Gastroesophageal sphincter (tissue), 4 donors: Measurements from ENCODE around the gene FBRSL1. TPM values are rescaled to one million over a fixed set of nuclear protein-coding genes. Genes with fewer than 3 reads are reported as not detected.

Experiments
- ATAC-seq: fragments of 150-250 bp; one replicate; pipeline ENCODE4 v1.9.1; 2016; ENCODE audit warnings: mild to moderate bottlenecking, moderate library complexity
- H3K27ac ChIP-seq, 4 donors: fragments of 200-600 bp; sonication (generic) in 3 of 4; 1 replicate in 3 of 4; 2 replicates in 1 of 4; pipeline ENCODE4 v1.5.1; 2016 to 2019
- H3K27me3 ChIP-seq: fragments of 200-600 bp; sonication (generic); one replicate; pipeline ENCODE4 v1.5.1; 2019
- H3K36me3 ChIP-seq, 2 donors: fragments of 200-600 bp; sonication (generic); one replicate each; pipeline ENCODE4 v1.5.1; 2019; ENCODE audit warnings: control low read depth in 1 of 2
- H3K4me1 ChIP-seq, 3 donors: fragments of 200-600 bp; sonication (generic); 1 replicate in 2 of 3; 2 replicates in 1 of 3; pipeline ENCODE4 v1.5.1; 2016 to 2019; ENCODE audit warnings: control low read depth in 2 of 3
- H3K4me3 ChIP-seq, 2 donors: fragments of 200-600 bp; sonication (generic); one replicate each; pipeline ENCODE4 v1.5.1; 2019; ENCODE audit warnings: mild to moderate bottlenecking in 1 of 2, moderate library complexity in 1 of 2
- H3K9me3 ChIP-seq, 3 donors: fragments of 200-600 bp; sonication (generic); one replicate each; pipeline ENCODE4 v1.5.1; 2017 to 2019; ENCODE audit warnings: control low read depth in 2 of 3
- EP300 ChIP-seq: sonication (generic); formaldehyde crosslinking; IDR thresholded peaks from one replicate; pipeline ENCODE4 v1.6.1; 2017; ENCODE audit warnings: antibody characterized with exemption, mild to moderate bottlenecking
- POLR2A ChIP-seq, 2 donors: fragments of 450-650 bp; IDR thresholded peaks; one replicate each; pipeline ENCODE4 v1.6.1; 2017; ENCODE audit warnings: antibody characterized with exemption in 2 of 2, mild to moderate bottlenecking in 2 of 2, moderate library complexity in 1 of 2
- POLR2AphosphoS5 ChIP-seq: sonication (generic); formaldehyde crosslinking; IDR thresholded peaks from one replicate; pipeline ENCODE4 v1.6.1; 2017; ENCODE audit warnings: antibody characterized with exemption
- WGBS, 2 donors: methylation state at CpG; one replicate each; pipeline ENCODE4 v1.1.5; 2018; ENCODE audit warnings: low coverage in 1 of 2; 5-methylcytosine and 5-hydroxymethylcytosine counted together
- total RNA-seq, 4 donors: library from RNA; depleted of rRNA; stranded (reverse); fragments of >200 nt; gene quantifications; one replicate each; pipeline ENCODE4 v1.1.0, GENCODE V29; 2016
- TF ChIP-seq, protein P1 (sequence below), 4 experiments: fragments of 200-600 bp in 2 of 4; fragments of 450-650 bp in 2 of 4; sonication (generic) in 1 of 4; IDR thresholded peaks; one replicate each; pipeline ENCODE4 v1.5.1; 2017 to 2019; ENCODE audit warnings: antibody characterized with exemption in 4 of 4, mild to moderate bottlenecking in 2 of 4, moderate library complexity in 2 of 4

The FBRSL1 gene
- total RNA-seq, 4 donors from 2014 or later: 8.5 to 24.7 (median 15.5) TPM

DNA sequence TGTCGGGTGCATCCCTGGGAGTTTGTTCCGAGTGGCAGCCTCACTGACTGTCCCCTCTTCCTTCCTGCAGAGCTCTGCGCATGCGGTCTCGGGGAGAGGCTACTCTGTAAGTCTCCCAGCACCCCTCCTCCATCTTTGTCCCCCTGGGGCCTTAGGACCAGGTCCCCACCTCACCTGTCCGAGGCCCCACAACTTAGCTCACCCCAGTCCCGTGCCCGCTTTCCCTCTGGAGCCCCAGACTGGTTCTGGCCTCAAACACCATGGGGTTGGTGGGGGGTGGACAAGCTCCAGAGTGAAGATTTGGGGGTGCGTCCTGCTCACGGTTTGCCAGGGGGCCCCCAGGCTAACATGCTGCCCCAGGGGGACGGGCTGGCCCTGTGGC is 37.9 kb downstream of the FBRSL1 start:
- no peak overlapping the region for H3K27ac ChIP-seq
- peaks cover 0 to 10% (median 0%) of the 10 kb centered on the region in 3 donors for H3K9me3 ChIP-seq
- H3K4me3 ChIP-seq: no peak overlapping the region
- H3K27me3 ChIP-seq: no peaks in the 10 kb centered on the region
- peaks cover 0 to 19% (median 9%) of the 10 kb centered on the region in 3 donors for H3K4me1 ChIP-seq
- no peak for ATAC-seq
- WGBS, 2 donors: 91 to 98% methylated on average over 8 to 9 of the region's 11 CpGs
- H3K36me3 ChIP-seq: peaks cover 0 to 52% of the 10 kb centered on the region in 2 donors
- TF ChIP-seq POLR2A (IDR thresholded peaks at IDR 0.05): no peak
- TF ChIP-seq POLR2AphosphoS5: no peak
- TF ChIP-seq, protein P1, sequence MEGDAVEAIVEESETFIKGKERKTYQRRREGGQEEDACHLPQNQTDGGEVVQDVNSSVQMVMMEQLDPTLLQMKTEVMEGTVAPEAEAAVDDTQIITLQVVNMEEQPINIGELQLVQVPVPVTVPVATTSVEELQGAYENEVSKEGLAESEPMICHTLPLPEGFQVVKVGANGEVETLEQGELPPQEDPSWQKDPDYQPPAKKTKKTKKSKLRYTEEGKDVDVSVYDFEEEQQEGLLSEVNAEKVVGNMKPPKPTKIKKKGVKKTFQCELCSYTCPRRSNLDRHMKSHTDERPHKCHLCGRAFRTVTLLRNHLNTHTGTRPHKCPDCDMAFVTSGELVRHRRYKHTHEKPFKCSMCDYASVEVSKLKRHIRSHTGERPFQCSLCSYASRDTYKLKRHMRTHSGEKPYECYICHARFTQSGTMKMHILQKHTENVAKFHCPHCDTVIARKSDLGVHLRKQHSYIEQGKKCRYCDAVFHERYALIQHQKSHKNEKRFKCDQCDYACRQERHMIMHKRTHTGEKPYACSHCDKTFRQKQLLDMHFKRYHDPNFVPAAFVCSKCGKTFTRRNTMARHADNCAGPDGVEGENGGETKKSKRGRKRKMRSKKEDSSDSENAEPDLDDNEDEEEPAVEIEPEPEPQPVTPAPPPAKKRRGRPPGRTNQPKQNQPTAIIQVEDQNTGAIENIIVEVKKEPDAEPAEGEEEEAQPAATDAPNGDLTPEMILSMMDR (IDR thresholded peaks at IDR 0.05): no peak
- no peak for TF ChIP-seq EP300

DNA sequence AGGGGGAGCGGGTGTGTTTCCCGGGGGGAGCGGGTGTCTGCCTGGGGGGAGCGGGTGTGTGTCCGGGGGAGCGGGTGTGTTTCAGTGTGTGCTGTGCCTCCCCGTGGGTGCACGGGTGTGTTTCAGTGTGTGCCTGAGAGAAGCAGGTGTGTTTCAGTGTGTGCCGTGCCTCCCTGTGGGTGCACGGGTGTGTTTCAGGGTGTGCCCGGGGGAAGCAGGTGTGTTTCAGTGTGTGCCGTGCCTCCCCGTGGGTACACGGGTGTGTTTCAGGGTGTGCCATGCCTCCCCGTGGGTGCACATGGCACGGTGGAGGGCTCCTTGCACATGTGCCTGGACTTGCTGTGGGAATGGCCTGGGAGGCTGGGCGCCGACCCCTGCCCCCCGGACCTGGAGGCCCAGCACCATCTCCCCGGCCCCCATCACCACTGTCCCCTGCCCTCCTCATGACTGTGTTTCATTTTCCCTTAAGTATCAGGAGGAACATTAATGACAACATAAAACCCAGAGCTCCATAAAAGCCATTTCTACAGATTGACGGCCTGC is 38.7 kb downstream of the FBRSL1 start:
- peaks cover 0 to 11% (median 0%) of the 10 kb centered on the region in 3 donors for H3K9me3 ChIP-seq
- TF ChIP-seq EP300: no peak
- TF ChIP-seq, protein P1 (IDR thresholded peaks at IDR 0.05): no peak
- TF ChIP-seq POLR2A (IDR thresholded peaks at IDR 0.05): no peak
- no peak for TF ChIP-seq POLR2AphosphoS5
- peaks cover 0 to 11% (median 7%) of the 10 kb centered on the region in 3 donors for H3K4me1 ChIP-seq
- no peak for ATAC-seq
- no peak overlapping the region for H3K27ac ChIP-seq
- WGBS, 2 donors: 100% methylated on average over 1 of the region's 21 CpGs; no CpG with 5 or more reads in 1 of the 2 donors
- H3K4me3 ChIP-seq: no peak overlapping the region
- peaks cover 0 to 60% of the 10 kb centered on the region in 2 donors for H3K36me3 ChIP-seq
- no peaks in the 10 kb centered on the region for H3K27me3 ChIP-seq

DNA sequence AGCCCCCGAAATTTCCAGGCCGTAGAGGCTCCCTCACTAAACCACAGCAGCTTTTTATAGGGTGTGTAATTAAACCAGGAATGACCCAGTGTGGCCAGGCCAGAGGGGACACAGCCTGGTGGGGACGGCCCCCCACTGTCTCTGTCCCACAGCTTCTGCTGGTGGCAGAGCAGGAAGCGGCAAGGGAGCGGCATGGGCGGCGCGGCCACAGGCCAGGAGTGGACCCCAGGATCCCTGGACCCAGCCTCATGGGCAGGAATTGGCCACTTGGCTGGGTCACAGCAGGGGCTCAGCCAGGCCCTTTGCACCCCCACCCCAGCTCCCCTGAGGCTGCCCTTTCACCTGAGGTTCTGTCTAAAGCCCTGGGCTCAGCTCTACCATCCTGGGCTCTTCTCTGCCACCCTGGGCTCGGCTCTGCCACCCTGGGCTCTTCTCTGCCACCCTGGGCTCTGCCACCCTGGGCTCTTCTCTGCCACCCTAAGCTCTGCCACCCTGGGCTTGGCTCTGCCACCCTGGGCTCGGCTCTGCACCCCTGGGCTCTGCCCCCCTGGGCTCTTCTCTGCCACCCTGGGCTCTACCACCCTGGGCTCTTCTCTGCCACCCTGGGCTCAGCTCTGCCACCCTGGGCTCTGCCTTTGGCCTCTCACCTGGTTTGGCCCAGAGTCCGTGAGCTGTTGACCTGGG is 39.3 kb downstream of the FBRSL1 start:
- peaks cover 0 to 67% of the 10 kb centered on the region in 2 donors for H3K36me3 ChIP-seq
- H3K9me3 ChIP-seq: peaks cover 0 to 11% (median 0%) of the 10 kb centered on the region in 3 donors
- TF ChIP-seq POLR2AphosphoS5: no peak
- no peak for TF ChIP-seq POLR2A (IDR thresholded peaks at IDR 0.05)
- TF ChIP-seq, protein P1 (IDR thresholded peaks at IDR 0.05): no peak
- no peak for TF ChIP-seq EP300
- no peak for ATAC-seq
- H3K4me1 ChIP-seq: peaks cover 0 to 5% (median under 1%) of the 10 kb centered on the region in 3 donors
- no peak overlapping the region for H3K27ac ChIP-seq
- no peak overlapping the region for H3K4me3 ChIP-seq
- no peaks in the 10 kb centered on the region for H3K27me3 ChIP-seq
- WGBS, 2 donors: 90 to 100% methylated on average over 1 to 9 of the region's 11 CpGs

DNA sequence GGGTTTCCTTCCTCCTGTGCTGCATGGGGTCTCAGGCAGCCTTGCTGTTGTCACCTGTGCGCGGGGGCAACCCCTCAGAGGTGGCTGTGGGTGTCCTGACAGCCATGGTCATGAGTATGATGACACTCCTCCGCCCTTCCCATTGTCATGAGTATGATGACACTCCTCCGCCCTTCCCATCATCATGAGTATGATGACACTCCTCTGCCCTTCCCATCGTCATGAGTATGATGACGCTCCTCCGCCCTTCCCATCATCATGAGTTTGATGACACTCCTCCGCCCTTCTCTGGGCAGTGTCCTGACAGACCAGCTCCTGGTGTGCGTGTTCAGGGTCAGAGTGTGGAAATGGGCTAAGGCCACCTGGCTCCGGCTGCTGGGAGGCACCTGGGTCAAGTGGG is 40.0 kb downstream of the FBRSL1 start:
- Histone ChIP-seq H3K27me3 (no peaks in the 10 kb centered on the region), H3K4me3 (no peak overlapping the region), H3K9me3 (peaks cover 0 to 11% (median 0%) of the 10 kb centered on the region in 3 donors), H3K4me1 (no peaks in the 10 kb centered on the region), H3K27ac (no peak overlapping the region), H3K36me3 (peaks cover 0 to 70% of the 10 kb centered on the region in 2 donors)
- TF ChIP-seq, protein P1 (IDR thresholded peaks at IDR 0.05): no peak
- TF ChIP-seq POLR2AphosphoS5 (no peak), POLR2A (IDR thresholded peaks at IDR 0.05) (no peak), EP300 (no peak)
- ATAC-seq: no peak
- WGBS, 2 donors: 94 to 98% methylated on average over 6 to 8 of the region's 10 CpGs
